GM23338 (cell line): ENCODE data around the gene VSX1. TPM values are rescaled to one million over a fixed set of nuclear protein-coding genes. Genes with fewer than 3 reads are reported as not detected.

Source experiments
- ATAC-seq: fragments of 200-7000 bp; cut with Tn5 transposase; 3 replicates; pipeline ENCODE4 v1.9.1; 2020
- DNase-seq: peaks from one replicate; pipeline ENCODE4 v3.0.0-alpha.2; 2015; ENCODE audit warnings: low spot score
- H2AFZ ChIP-seq: fragments of 200-600 bp; sonication (generic); 2 replicates; pipeline ENCODE4 v1.8.0; 2016; ENCODE audit warnings: antibody characterized with exemption, mild to moderate bottlenecking, moderate library complexity
- H3F3A ChIP-seq: fragments of 200-600 bp; sonication (generic); replicated peaks from 2 replicates; pipeline ENCODE4 v1.8.0; 2017; ENCODE audit warnings: antibody characterized with exemption, mixed run types, low read depth
- H3K27ac ChIP-seq: fragments of 200-600 bp; sonication (generic); 2 replicates; pipeline ENCODE4 v1.6.1; 2016; ENCODE audit warnings: low read depth
- H3K27me3 ChIP-seq: fragments of 200-600 bp; sonication (generic); 2 replicates; pipeline ENCODE4 v1.8.0; 2016; ENCODE audit warnings: mild to moderate bottlenecking, mixed run types, moderate library complexity; ENCODE audit not compliant: insufficient read depth
- H3K36me3 ChIP-seq: fragments of 200-600 bp; sonication (generic); 2 replicates; pipeline ENCODE4 v1.8.0; 2016; ENCODE audit warnings: mild to moderate bottlenecking; ENCODE audit not compliant: insufficient read depth
- H3K4me1 ChIP-seq: fragments of 200-600 bp; sonication (generic); 2 replicates; pipeline ENCODE4 v1.8.0; 2016; ENCODE audit warnings: mild to moderate bottlenecking, moderate library complexity; ENCODE audit not compliant: insufficient read depth
- H3K4me2 ChIP-seq: fragments of 200-600 bp; sonication (generic); 2 replicates; pipeline ENCODE4 v1.7.1; 2017; ENCODE audit warnings: mixed run types
- H3K4me3 ChIP-seq: fragments of 200-600 bp; sonication (generic); 2 replicates; pipeline ENCODE4 v1.6.1; 2016; ENCODE audit warnings: mixed run types
- H3K79me2 ChIP-seq: fragments of 200-600 bp; sonication (generic); replicated peaks from 2 replicates; pipeline ENCODE4 v1.8.0; 2017; ENCODE audit warnings: mild to moderate bottlenecking; ENCODE audit not compliant: insufficient read depth
- H3K9me2 ChIP-seq: fragments of 200-600 bp; sonication (generic); 2 replicates; pipeline ENCODE4 v1.8.0; 2017; ENCODE audit not compliant: insufficient read depth
- H4K20me1 ChIP-seq: fragments of 200-600 bp; sonication (generic); replicated peaks from 2 replicates; pipeline ENCODE4 v1.8.0; 2017; ENCODE audit warnings: mild to moderate bottlenecking; ENCODE audit not compliant: insufficient read depth
- H3K27ac Mint-ChIP-seq: 2 replicates; pipeline ENCODE4 v1.8.0; 2020; ENCODE audit warnings: inconsistent platforms, mild to moderate bottlenecking, moderate library complexity, mixed read lengths
- H3K27me3 Mint-ChIP-seq: 3 replicates; pipeline ENCODE4 v1.8.0; 2022; ENCODE audit warnings: low read depth, mild to moderate bottlenecking, moderate library complexity, mixed read lengths, inconsistent platforms; ENCODE audit not compliant: insufficient read depth, poor library complexity
- H3K36me3 Mint-ChIP-seq: 3 replicates; pipeline ENCODE4 v1.8.0; 2021; ENCODE audit warnings: low read depth, mild to moderate bottlenecking, inconsistent platforms, moderate library complexity, mixed read lengths
- H3K4me1 Mint-ChIP-seq: 3 replicates; pipeline ENCODE4 v1.8.0; 2020; ENCODE audit warnings: mild to moderate bottlenecking, inconsistent platforms, mixed read lengths
- H3K4me3 Mint-ChIP-seq: 3 replicates; pipeline ENCODE4 v1.8.0; 2021; ENCODE audit warnings: moderate library complexity, mild to moderate bottlenecking, inconsistent platforms, mixed read lengths
- H3K9me3 Mint-ChIP-seq: 3 replicates; pipeline ENCODE4 v1.8.0; 2020; ENCODE audit warnings: moderate library complexity, mild to moderate bottlenecking, inconsistent platforms, mixed read lengths
- CREB1 ChIP-seq: fragments of 250-450 bp; sonication (Bioruptor Pico); IDR thresholded peaks from 2 replicates; pipeline ENCODE4 v1.5.0; 2020; ENCODE audit warnings: low read depth, mild to moderate bottlenecking, moderate library complexity
- EZH2 ChIP-seq: fragments of 200-600 bp; sonication (generic); IDR thresholded peaks from one replicate; pipeline ENCODE4 v1.8.0; 2017; ENCODE audit warnings: antibody characterized with exemption, mild to moderate bottlenecking, low read depth; ENCODE audit not compliant: unreplicated experiment
- EZH2phosphoT487 ChIP-seq: fragments of 200-600 bp; sonication (generic); IDR thresholded peaks from one replicate; pipeline ENCODE4 v1.8.1; 2018; ENCODE audit warnings: antibody characterized with exemption; ENCODE audit not compliant: unreplicated experiment
- JUNB ChIP-seq: IDR thresholded peaks from one replicate; pipeline ENCODE4 v1.6.1; 2016; ENCODE audit warnings: antibody characterized with exemption; ENCODE audit not compliant: unreplicated experiment
- NANOG ChIP-seq: IDR thresholded peaks from 2 replicates; pipeline ENCODE4 v1.6.1; 2016; ENCODE audit warnings: antibody characterized with exemption, borderline replicate concordance
- POLR2AphosphoS5 ChIP-seq: IDR thresholded peaks from 2 replicates; pipeline ENCODE4 v1.6.1; 2016; ENCODE audit warnings: antibody characterized with exemption, low read depth
- REST ChIP-seq: IDR thresholded peaks from one replicate; pipeline ENCODE4 v1.6.1; 2018; ENCODE audit warnings: antibody characterized with exemption; ENCODE audit not compliant: unreplicated experiment
- STAT1 ChIP-seq: IDR thresholded peaks from one replicate; pipeline ENCODE4 v1.6.1; 2016; ENCODE audit warnings: antibody characterized with exemption; ENCODE audit not compliant: unreplicated experiment
- ZNF114 ChIP-seq: fragments of 250-450 bp; sonication (Bioruptor Pico); IDR thresholded peaks from 2 replicates; pipeline ENCODE4 v1.5.0; 2020; ENCODE audit warnings: mild to moderate bottlenecking, moderate library complexity
- ZNF331 ChIP-seq: fragments of 250-450 bp; sonication (Bioruptor Pico); IDR thresholded peaks from 2 replicates; pipeline ENCODE4 v1.5.0; 2020; ENCODE audit warnings: low read depth, mild to moderate bottlenecking, moderate library complexity
- polyA plus RNA-seq: library from polyadenylated mRNA; unstranded; fragments of >200 nt; fragmentation: Nextera tagmentation; extraction: Ambion mirVana; gene quantifications from 2 replicates; pipeline ENCODE4 v1.2.1, GENCODE V29; 2016
- total RNA-seq: library from RNA; depleted of rRNA; stranded (reverse); fragments of >200 nt; shearing (Covaris generic); gene quantifications from 2 replicates; pipeline ENCODE4 v1.2.3, GENCODE V29; 2014
- TF ChIP-seq, protein P1 (sequence below), 2 experiments: fragments of 200-600 bp in 1 of 2; sonication (generic) in 1 of 2; conservative IDR thresholded peaks; 2 replicates each; pipeline versions ENCODE4 v1.5.1 to v1.6.1; 2016 to 2017; ENCODE audit warnings: antibody characterized with exemption in 2 of 2, low read depth in 2 of 2, mild to moderate bottlenecking in 2 of 2, moderate library complexity in 1 of 2
- TF ChIP-seq, protein P2 (sequence below): IDR thresholded peaks from 2 replicates; pipeline ENCODE4 v1.6.1; 2016; ENCODE audit warnings: antibody characterized with exemption

Gene VSX1
- total and polyA plus RNA-seq, 2 experiments from 2014 or later, result 0.73 TPM; not detected in 1

DNA sequence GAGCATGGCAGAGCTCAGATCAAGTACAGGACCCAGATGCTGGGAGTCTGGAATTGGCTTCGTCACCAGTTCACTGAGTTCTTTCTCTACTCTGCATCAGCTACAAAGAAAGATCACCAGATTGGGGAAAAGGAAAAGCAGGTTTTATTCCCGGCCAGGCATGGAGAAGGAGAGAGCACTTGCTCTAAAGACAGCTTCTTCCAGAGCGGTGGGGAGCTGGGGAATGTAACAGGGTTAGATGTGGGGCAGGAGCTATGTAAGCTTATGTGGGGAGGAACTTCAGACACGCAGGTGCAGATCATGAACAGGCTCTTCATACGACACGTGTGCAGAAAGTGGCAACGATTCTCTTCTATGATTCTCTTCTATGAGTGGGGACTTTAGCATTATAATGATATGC lies 19.1 kb downstream of the VSX1 start:
- H3K9me3 Mint-ChIP-seq, result no peaks in the 10 kb centered on the region
- H3K27me3 ChIP-seq, result peaks cover 44% of the 10 kb centered on the region
- TF ChIP-seq CREB1 (no peak), EZH2phosphoT487 (no peak), EZH2 (no peak), ZNF114 (CRISPR knock-in tag) (no peak), NANOG (no peak), POLR2AphosphoS5 (no peak), REST (no peak), JUNB (no peak), ZNF331 (no peak)
- TF ChIP-seq, protein P1, sequence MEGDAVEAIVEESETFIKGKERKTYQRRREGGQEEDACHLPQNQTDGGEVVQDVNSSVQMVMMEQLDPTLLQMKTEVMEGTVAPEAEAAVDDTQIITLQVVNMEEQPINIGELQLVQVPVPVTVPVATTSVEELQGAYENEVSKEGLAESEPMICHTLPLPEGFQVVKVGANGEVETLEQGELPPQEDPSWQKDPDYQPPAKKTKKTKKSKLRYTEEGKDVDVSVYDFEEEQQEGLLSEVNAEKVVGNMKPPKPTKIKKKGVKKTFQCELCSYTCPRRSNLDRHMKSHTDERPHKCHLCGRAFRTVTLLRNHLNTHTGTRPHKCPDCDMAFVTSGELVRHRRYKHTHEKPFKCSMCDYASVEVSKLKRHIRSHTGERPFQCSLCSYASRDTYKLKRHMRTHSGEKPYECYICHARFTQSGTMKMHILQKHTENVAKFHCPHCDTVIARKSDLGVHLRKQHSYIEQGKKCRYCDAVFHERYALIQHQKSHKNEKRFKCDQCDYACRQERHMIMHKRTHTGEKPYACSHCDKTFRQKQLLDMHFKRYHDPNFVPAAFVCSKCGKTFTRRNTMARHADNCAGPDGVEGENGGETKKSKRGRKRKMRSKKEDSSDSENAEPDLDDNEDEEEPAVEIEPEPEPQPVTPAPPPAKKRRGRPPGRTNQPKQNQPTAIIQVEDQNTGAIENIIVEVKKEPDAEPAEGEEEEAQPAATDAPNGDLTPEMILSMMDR (conservative IDR thresholded peaks at IDR 0.05; ENCODE audit: low read depth in 2 of 2), result no peak
- H3K4me3 ChIP-seq, result no peak overlapping the region
- no peaks in the 10 kb centered on the region for H3K9me2 ChIP-seq
- H3K79me2 ChIP-seq, result no peaks in the 10 kb centered on the region
- H3K4me1 ChIP-seq, result peaks cover 4% of the 10 kb centered on the region; the same call in 1 of the 2 replicates
- H3K4me2 ChIP-seq, result no peak overlapping the region
- H3K27ac Mint-ChIP-seq, result no peak overlapping the region
- H2AFZ ChIP-seq, result no peak overlapping the region
- H3K36me3 Mint-ChIP-seq, result no peaks in the 10 kb centered on the region
- no peak overlapping the region for H3K4me3 Mint-ChIP-seq
- no peaks in the 10 kb centered on the region for H3K36me3 ChIP-seq
- DNase-seq, result no peak
- no peak for ATAC-seq
- H4K20me1 ChIP-seq, result no peaks in the 10 kb centered on the region; the same call in 1 of the 2 replicates
- no peak overlapping the region for H3K27ac ChIP-seq
- H3K4me1 Mint-ChIP-seq, result peaks cover 2% of the 10 kb centered on the region; the same call in 2 of the 3 replicates
- peaks cover 2% of the 10 kb centered on the region; the same call in 1 of the 2 replicates for H3F3A ChIP-seq
- H3K27me3 Mint-ChIP-seq, result peaks cover 39% of the 10 kb centered on the region

DNA sequence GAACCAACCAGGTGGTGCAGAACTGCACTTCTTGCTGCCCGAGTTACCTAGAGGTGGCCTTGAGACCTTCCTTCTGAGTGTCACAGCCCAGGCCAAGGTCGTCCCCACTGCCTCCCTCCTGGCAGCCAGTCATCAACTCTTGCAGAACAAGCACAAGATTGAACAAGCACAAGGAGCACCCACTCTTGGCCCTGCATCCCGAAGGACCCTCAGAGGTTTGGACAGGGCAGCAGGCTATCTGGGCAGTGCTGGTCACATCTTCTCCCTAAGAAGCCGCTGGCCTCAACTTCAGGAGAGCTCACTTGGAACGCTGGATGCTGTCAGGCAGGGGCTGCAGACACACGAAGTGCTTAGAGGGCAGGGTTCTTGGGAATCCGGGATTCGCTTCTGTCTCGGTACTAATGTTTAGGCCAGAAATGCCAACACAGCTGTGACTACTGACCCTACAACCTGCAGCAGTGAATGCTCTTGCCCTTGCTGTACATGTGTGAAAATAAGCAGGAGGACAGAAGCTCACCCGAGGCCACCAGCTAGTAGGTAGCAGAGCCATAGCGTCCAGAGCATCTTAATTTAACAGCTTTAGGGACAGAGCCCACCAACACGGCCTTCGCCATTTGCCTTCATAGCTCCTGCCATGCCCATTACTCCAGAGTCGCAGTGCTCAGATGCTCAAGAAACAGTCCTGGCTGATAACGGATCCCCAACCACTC lies 20.0 kb downstream of the VSX1 start:
- Histone ChIP-seq H2AFZ (no peak overlapping the region), H3F3A (no peaks in the 10 kb centered on the region), H3K36me3 (no peaks in the 10 kb centered on the region), H3K4me3 (no peak overlapping the region), H3K9me2 (no peaks in the 10 kb centered on the region), H4K20me1 (no peaks in the 10 kb centered on the region; the same call in 1 of the 2 replicates), H3K27me3 (peaks cover 53% of the 10 kb centered on the region), H3K79me2 (no peaks in the 10 kb centered on the region), H3K4me2 (no peak overlapping the region), H3K27ac (no peak overlapping the region), H3K4me1 (peaks cover 4% of the 10 kb centered on the region; the same call in 1 of the 2 replicates)
- H3K4me1 Mint-ChIP-seq, result peaks cover 2% of the 10 kb centered on the region; the same call in 2 of the 3 replicates
- DNase-seq, result no peak
- no peaks in the 10 kb centered on the region for H3K36me3 Mint-ChIP-seq
- no peak overlapping the region for H3K27ac Mint-ChIP-seq
- H3K9me3 Mint-ChIP-seq, result no peaks in the 10 kb centered on the region
- ATAC-seq, result no peak
- H3K27me3 Mint-ChIP-seq, result peaks cover 45% of the 10 kb centered on the region
- H3K4me3 Mint-ChIP-seq, result no peak overlapping the region
- TF ChIP-seq, protein P2, sequence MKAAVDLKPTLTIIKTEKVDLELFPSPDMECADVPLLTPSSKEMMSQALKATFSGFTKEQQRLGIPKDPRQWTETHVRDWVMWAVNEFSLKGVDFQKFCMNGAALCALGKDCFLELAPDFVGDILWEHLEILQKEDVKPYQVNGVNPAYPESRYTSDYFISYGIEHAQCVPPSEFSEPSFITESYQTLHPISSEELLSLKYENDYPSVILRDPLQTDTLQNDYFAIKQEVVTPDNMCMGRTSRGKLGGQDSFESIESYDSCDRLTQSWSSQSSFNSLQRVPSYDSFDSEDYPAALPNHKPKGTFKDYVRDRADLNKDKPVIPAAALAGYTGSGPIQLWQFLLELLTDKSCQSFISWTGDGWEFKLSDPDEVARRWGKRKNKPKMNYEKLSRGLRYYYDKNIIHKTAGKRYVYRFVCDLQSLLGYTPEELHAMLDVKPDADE, result no peak
- TF ChIP-seq STAT1 (no peak), POLR2AphosphoS5 (no peak), REST (no peak), EZH2 (no peak), ZNF114 (CRISPR knock-in tag) (no peak), NANOG (no peak), EZH2phosphoT487 (no peak)
